Inferior parietal cortex (tissue), 1 donor: ENCODE measurements around the gene CNTNAP1.
"Not testable (repeated sequence)": the region's sequence is repeated elsewhere in the genome, so short reads cannot be mapped to it uniquely, and the experiment has no call there.

ENCODE experiments used
- DNase-seq: peaks from one replicate; pipeline ENCODE4 v3.0.0-alpha.2; 2016; ENCODE audit errors: extremely low spot score

CNTNAP1 gene

DNA sequence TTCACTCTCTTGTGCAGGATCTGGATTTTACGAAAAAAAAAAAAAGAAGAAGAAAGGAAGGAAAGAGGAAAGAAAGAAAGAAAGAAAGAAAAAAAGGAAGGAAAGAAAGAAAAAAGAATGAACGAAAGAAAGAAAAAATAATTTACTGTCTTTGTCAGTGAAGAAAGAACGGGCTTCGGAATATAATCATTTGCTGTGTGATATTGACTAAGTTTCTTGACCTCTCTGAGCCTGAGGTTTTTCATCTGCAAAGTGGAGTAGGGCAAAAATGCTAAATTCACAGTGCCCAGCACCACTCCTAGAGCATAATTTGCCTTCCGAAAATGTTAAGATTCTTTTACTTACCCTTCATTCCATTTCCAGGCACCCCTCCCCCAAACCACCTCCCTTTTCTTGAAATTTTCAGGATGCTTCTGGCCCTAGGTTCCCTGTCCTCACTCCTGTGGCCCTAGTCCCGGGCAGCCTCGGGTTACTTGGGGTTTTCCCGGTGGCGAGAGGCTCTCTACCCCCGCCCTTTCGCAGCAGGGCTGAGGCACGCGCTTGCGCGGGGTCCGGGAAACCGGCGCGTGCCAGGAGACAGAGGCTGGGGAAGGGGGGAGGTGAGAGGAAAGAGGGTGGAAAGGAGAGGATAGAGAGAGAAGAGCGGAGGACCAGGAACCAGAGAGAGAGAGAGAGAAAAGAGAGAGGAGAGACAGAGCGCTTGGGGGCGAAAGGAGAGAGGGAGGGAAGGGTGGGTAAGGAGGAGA is at the start of gene CNTNAP1:
Gene CNTNAP1 (plus strand): TSS at position 556 of the 746 bp plus-strand sequence. CDS start 299 bp downstream, outside the sequence.
- DNase-seq: no peak

DNA sequence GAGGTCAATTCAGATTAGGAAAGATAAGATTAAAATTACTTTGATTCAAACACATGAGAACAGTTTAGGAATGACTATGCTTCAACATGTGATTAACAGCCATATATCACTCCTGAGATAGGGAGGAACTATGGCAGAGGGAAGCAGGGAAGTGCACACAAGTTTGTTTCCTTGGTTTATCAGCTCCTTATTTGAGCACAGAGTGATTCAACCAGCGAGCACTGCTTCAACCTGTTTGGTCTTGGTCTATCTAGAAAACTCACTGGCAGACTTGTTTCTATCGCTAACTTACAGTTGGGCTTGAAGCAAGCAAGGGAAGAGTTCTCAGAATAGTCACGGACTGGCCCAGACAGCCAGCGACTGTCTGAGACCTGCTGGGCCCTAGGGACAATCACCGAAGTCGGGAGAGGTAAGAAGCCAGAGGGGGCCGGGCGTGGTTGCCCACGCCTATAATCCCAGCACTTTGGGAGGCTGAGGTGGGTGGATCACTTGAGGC is 49.3 kb upstream of the CNTNAP1 start:
- no peak for DNase-seq

DNA sequence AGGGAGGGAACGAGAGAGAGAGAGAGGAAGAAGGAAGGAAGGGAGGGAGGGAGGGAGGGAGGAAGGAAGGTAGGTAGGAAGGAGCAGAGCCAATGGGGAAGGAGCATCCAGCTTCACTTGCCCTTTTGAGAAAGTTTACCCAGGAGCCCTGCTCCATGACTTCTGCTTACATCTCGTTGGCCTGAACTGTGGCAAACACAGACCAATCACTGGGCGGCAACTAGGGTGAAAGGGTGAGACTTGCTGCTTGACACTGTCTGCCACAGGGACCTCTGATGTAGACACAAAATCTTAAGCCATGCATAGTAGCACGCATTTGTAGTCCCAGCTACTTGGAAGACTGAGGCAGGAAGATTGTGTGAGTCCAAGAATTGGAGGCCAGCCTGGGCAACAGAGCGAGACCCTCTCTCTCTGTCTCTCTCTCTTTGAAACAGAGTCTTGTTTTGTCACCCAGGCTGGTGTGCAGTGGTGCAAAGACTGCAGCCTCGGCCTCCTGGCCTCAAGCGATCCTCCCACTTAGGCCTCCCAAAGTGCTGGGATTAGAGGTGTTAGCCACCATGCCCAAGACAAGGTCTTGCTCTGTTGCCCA is 42.7 kb upstream of the CNTNAP1 start:
- no peak for DNase-seq

DNA sequence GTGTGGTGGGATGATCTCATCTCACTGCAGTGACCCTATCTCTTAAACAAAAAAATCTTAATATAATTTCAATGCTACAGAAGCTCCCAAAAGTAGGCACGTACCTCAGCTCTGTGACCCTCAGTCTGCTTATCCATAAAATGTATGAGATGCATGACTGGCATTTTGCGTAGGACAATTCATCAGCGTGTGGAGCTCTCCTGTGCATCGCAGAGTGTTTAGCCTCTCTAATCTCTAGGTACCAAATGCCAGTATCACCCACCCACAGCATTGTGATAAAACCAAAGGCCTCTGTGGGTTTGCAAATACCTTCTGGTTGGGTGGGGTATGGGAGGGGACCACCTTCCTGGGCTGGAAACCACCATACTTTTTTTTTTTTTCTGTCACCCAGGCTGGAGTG is 42.2 kb upstream of the CNTNAP1 start:
- DNase-seq: no peak

DNA sequence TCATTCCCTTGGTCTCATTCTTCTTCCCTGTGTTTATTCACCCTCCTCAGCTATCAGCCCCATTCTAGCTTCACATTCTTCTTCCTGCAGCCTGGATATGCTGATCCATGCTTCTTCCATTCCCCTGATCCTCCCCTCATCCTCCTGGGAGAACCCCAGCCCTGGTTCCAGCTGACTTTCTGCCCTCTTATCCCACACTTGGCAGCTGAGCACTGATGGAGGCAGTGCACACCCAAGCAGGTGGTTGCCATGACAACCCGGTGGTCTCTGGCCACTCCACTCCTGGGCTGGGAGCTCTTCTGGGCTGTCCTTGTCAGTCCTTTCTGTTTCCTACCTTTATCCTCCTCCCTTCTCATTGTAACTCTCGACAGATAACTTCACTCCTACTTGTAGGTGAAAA is 40.0 kb upstream of the CNTNAP1 start:
- no peak for DNase-seq

DNA sequence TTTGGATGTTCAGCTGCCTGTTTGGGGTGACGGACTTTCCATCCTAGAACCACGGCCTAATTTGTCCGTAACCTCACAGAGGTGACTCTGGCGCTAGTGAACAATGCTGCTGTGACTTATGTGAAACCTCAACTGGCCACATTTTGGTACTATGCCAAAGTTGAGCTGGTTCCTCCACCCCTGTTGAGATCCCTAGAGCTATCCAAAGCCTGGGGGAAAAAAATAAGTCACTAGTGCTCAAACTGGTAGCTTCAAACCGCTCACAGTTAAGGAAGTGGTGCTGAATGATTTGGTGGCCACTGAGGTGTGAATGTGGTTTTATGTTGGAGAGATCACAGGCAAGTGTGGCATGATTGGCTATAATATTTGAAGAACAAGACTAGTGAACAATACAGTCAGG is 34.6 kb upstream of the CNTNAP1 start:
- DNase-seq: no peak

DNA sequence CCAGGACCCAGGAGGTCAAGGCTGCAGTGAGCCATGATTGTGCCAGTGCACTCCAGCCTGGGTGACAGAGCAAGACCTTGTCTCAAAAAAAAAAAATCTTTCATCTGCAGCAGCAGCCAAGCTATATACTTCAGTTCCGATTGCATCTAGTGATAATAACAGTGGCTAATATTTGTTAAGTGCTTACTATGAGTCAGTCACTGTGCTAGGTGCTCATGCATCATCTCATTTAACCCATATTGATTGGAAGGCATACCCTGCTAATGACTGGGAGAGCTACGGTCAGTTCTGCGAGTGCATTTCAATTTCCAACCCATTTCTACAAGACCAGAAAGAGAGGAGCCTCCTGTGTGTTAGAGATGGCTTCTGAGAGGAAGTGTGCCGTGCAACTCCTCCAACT is 30.9 kb upstream of the CNTNAP1 start:
- no peak for DNase-seq

DNA sequence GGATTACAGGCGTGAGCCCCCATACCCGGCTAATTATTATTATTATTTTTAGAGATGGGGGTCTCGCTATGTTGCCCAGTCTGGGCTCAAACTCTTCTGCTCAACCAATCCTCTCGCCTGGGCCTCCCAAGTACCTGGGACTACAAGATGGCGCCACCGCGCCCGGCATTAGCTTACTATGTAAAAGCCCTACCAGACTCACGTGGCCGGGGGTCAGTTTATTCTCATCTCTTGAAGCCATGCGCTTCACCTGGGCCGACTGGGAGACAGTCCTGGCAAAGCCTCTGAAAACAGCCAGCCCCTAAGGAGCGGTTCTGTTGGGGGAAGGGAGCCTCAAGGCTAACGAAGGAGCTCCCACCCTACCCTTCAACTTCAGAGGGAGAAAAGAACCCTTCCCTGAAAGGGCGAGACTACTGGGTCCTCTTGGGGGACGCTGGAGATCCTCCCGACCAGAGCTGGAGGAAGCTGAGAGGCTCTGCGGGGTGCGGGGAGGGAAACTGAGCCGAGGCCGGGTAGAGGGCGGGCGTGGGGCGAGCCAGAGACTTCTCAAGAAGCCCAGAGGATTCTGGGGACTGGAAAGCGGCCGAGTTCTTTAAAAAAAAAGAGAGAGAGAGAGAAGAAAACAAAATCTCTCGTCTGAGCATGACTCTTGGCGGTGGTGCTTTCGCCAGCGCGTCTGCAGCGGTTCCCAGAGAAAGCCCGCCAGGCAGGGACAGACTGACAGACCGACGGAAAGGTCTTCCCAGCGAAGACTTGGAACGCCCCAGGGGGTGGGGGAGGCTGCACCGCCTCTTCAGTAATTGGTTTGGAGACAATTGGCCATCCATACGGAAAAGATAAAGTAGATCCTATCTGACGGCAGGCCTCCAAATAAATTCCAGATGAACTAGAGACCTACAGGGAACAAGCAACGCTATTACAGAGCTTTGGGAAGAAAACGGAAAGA is 28.9 kb upstream of the CNTNAP1 start:
- DNase-seq: peak; percentile 63

DNA sequence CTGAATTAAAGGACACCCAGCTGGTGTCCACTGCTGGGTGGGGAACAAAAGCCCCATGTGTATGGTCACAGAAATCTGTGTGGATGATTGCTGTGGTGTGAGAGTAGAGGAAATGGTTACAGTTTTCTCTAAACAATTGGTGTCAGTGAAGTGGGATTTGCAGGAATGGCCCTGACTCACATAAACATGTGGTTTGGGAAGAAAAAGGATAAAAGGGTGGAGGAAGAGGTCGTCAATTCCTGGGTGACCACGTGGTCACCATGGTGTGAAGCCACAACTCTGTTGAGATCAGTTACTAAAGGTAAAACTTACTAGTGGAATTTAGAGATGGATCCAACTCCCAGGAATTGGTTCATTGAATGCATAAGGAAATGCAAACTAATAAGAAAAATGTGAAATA is 26.8 kb upstream of the CNTNAP1 start:
- no peak for DNase-seq

DNA sequence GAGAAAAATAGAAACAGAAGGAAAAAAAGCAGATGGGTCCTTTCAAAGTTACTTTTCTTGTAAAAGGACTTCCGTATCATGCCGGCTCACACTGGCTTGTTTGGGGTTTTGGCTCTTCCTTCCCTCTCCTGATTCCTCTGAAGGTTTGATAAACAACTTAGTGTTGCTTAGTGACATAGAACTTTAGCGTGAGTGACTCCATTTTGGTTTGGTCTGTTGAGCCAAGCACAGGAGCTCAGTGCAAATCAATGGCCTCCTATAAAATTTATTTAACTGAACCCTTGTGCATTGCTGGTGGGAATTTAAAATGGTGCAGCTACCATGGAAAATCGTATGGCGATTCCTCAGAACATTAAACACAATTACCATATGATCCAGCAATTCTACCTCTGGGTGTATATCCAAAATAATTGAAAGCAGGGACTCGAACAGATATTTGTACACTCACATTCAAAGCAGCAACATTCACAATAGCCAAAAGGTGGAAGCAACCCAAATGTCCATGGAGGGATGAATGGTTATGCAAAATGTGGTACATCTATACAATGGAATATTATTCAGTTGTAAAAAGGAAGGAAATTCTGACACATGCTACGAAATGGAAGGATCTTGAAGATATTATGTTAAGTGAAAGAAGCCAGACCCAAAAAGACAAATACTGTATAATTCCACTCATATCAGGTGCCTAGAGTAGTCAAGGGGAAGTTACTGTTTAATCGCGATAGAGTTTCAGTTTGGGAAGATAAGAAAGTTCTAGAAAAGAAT is 24.3 kb upstream of the CNTNAP1 start:
- no peak for DNase-seq

DNA sequence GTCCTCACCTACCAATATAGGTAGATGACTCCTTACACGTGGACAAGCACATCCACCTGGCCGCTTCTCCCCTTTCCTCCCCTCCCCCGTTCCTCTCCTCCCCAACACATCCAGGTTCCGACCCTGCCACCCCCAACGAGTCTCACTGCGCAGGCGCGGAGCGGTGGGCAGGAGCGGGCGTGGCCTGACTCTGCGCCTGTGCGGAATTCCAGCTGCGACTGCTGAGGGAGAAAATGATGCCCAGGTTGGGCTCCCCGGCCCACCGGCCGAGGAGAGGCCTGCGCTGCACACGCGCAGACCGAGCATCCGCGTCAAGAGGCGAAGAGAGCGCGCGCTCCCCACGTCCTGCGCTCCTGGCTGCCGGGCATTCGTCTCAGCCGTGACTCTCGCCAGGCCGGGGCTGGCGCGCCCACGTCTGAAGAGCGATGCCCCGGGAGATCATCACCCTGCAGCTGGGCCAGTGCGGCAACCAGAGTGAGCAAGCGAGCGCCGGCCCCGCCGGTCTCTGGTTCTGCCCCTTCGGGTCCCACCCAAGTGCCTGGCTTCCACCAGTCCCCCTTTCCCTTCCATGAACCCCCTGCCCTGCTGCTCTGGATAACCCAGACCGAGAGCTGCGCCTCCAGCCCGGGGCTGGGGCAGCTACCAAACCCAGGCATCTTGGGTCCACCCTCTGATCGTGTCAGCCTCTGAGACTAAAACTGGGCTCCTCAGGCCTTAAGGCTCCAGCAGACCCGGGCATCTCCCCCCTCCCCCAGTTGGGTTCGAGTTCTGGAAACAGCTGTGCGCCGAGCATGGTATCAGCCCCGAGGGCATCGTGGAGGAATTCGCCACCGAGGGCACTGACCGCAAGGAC is 23.0 kb upstream of the CNTNAP1 start, which contains the start of gene TUBG2:
Gene TUBG2 (plus strand): TSS at position 206 of the 853 bp plus-strand sequence. CDS start 220 bp downstream, at position 426.
- DNase-seq: peak; percentile 89

DNA sequence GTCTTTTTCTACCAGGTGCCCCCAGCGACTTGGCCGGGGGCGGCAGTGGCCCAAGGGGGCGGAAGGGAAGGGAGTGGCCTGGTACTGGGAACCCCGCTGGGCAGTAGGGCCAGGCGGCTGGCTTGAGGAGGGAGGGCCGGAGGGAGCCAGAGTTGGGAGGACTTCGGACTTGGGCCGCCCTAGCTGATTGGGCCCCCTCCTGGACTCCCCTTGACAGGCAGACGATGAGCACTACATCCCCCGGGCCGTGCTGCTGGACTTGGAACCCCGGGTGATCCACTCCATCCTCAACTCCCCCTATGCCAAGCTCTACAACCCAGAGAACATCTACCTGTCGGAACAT is 22.4 kb upstream of the CNTNAP1 start:
- not testable (repeated sequence) for DNase-seq

DNA sequence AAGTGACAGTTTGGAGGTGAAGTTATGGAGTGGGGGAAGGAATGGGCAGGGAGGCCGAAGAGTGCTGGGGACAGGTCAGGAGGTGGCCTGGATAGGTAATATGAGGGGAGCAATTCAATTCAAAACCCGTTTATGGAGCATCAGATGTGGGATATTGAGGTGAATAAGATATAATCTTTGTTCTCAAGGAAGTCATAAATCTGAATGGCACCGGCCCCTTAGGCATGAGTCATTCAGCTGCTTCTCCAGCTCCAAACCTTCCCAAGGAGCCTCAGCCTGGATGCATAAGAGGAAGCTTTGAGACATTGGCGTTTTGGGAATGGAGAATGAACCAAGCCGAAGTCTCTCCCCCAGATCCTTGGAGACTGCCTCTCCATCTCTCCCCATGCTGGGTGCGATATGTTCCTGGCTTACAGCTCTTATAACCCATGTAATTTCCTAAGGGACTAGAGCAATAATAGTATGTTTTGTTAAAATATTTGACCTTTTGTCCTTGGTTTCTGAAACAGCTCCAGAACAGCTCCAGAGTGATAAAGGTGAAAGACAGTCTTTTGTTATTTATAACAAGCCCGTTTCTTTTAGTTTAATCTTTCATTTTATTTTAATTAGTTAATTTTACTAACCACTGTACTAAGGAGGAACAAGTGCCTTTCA is 21.5 kb upstream of the CNTNAP1 start:
- no peak for DNase-seq

DNA sequence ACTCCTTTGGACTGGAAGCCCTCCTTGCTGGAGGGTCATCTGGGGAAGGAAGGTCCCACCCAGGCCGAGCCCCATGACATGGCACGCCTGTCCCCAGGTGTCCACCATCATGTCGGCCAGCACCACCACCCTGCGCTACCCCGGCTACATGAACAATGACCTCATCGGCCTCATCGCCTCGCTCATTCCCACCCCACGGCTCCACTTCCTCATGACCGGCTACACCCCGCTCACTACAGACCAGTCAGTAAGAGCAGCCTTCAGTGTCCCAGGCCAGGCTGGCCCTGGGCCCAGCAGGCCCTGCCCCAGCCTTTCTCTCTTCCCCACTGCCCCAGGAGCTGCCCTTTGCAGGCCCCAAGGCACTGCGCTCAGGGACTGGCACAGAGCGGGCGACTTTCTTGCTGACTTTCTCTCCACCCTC is 16.7 kb upstream of the CNTNAP1 start:
- DNase-seq: no peak

DNA sequence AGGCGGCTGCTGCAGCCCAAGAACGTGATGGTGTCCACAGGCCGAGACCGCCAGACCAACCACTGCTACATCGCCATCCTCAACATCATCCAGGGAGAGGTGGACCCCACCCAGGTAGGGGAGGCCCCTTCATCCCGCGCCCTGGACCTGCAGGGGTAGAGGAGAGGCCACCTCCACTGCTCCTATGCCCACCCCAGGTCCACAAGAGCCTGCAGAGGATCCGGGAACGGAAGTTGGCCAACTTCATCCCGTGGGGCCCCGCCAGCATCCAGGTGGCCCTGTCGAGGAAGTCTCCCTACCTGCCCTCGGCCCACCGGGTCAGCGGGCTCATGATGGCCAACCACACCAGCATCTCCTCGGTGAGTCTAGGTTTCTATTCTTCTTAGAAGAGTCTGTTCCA is 16.2 kb upstream of the CNTNAP1 start:
- DNase-seq: not testable (repeated sequence)

DNA sequence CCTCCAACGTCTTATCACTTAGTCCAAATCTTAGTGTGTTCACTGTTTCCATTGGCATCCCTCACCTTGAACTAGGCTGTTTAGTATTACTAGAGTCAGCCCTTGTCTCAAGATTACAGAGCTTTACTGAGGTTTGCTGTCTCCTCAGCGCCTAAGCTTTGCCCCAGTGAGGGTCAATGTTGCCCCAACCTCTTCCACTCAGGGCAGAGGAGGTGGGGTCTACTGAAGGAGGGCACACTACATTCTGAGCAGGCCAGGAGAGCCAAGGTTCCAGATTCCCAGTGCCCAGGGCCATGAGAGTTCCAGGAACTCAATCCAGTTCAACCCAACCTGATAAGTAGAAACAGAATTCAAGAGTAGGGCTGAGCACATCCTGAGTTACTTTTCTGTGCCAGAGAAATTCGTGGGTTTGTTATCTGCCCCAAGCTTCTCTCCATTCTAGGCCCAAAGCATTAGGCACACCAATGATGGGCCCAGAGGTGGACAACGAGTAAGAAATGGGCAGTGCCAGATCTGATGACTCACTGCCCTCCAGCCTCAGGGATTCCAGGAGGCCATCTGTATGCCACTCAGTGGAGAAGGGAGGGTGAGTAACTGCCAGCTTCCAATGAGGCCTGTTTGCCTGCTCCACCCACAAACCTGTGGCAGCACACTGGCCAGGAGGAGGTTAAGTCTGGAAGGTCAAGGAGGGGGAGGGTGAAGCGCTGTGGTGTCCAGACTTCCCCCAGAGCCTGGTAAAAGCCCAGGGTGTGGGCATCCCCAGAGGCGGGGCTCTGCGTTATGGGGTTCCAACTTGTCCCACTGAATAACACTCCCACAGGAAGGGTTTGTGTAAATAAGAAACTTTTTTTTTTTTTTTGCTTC is 15.0 kb upstream of the CNTNAP1 start:
- no peak for DNase-seq

DNA sequence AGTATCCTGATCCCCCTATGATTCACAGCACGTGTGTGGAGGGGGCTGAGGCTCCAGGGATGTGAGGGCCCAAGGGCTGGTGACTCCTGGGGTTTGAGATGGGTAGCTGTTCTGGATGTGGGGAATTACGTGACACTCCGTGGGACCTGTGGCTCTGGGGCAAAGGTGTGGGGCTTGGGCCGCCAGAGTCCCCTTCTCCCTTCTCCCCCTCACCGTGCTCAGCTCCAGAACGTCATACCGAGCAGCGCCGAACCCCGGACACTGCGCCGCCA is 12.7 kb upstream of the CNTNAP1 start:
- DNase-seq: no peak

DNA sequence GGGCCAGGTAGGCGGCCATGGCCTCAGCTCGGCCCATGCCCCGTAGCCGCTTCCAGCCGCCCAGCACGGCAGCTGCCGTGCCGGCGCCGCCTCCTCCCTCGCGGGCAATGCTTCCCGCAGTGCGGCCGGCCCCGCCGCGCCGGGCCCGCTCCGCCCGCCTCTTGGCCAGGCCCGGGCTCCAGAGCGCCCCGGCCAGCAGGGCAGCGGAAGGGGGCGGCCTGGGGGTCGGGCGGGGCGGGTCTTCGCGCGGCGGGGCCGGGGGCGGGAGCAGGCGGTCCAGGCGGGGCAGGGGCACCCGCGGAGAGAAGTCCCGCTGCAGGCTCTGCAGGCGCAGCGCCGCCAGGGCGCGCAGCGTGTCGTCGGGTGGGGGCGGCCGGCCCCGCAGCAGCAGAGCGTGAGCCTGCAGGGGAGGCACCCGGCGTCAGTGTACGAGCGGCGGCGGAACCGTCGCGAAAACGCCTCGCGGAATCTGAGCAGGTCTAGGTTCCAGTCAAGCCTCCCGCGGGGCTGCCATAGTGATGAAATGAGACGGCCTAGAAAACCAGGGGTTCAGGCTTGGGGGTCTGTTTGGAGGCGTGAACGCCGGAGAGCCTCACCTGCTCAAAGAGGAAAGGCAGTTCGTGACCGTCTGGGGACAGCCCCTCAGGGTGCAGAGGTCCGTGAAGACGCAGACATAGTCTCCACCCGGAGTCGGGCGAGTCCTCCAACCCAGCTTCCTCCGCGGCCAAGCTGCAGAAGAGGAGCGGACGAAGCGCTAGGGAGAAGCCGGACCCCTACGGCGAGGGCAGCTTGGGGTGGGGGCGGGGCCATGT is 12.1 kb upstream of the CNTNAP1 start:
- DNase-seq: no peak
